Activated B cell treated with CpG ODN at 0.5 μM for 24 hours (primary cell): Measurements from ENCODE around the gene KRTAP10-5. TPM values are rescaled to one million over a fixed set of nuclear protein-coding genes. Genes with fewer than 3 reads are reported as not detected.

Experiments
- ATAC-seq: fragments of 200-7000 bp; cut with Tn5 transposase; one replicate; pipeline ENCODE4 v1.10.0; 2021; ENCODE audit warnings: low read depth, mild to moderate bottlenecking, moderate library complexity
- CTCF ChIA-PET: fragments of 350-600 bp; sonication (Branson Sonifier 250); formaldehyde crosslinking; loops from one replicate; lab custom pipeline; 2021; ENCODE audit warnings: antibody characterized with exemption; lab: Charles Lee
- POLR2A ChIA-PET: fragments of 350-600 bp; sonication (Branson Sonifier 250); formaldehyde crosslinking; loops from one replicate; lab custom pipeline; 2021; ENCODE audit warnings: antibody characterized with exemption; lab: Charles Lee
- DNase-seq: peaks from one replicate; pipeline ENCODE4 v3.0.0; 2022
- H3K27ac Mint-ChIP-seq: one replicate; pipeline ENCODE4 v1.8.0; 2020; ENCODE audit warnings: mixed read lengths
- H3K27me3 Mint-ChIP-seq: one replicate; pipeline ENCODE4 v1.8.0; 2021; ENCODE audit warnings: mixed read lengths
- H3K36me3 Mint-ChIP-seq: one replicate; pipeline ENCODE4 v1.8.0; 2021; ENCODE audit warnings: low read depth, mixed read lengths
- H3K4me1 Mint-ChIP-seq: one replicate; pipeline ENCODE4 v1.8.0; 2021; ENCODE audit warnings: mixed read lengths
- H3K4me3 Mint-ChIP-seq: one replicate; pipeline ENCODE4 v1.8.0; 2020; ENCODE audit warnings: mild to moderate bottlenecking, mixed read lengths
- H3K9me3 Mint-ChIP-seq: one replicate; pipeline ENCODE4 v1.8.0; 2020; ENCODE audit warnings: mixed read lengths
- CTCF ChIP-seq: fragments of 200-600 bp; IDR thresholded peaks from one replicate; pipeline ENCODE4 v1.8.0; 2022; ENCODE audit warnings: antibody characterized with exemption, mild to moderate bottlenecking
- intact Hi-C: fragments of 100-400 bp; cut with micrococcal nuclease; formaldehyde crosslinking; loops from one replicate; pipeline ENCODE4 v1.15.1; 2024
- total RNA-seq: library from RNA; stranded (reverse); gene quantifications from 2 replicates; pipeline ENCODE4 v1.2.3, GENCODE V29; 2022

The KRTAP10-5 gene
- total RNA-seq, 1 donor from 2014 or later, result not detected

- no peak for ATAC-seq
- Mint-ChIP-seq H3K27me3 (peaks cover 17% of the 10 kb centered on the region), H3K36me3 (no peaks in the 10 kb centered on the region), H3K4me3 (no peak overlapping the region), H3K27ac (no peak overlapping the region), H3K9me3 (peaks cover 4% of the 10 kb centered on the region), H3K4me1 (no peaks in the 10 kb centered on the region)
- intact Hi-C loops, result no loop called here
- ChIA-PET CTCF (no interaction called here), POLR2A (no interaction called here)
- no peak for TF ChIP-seq CTCF
- DNase-seq, result no peak
Measured at GRCh38 chr21:44596068-44596725, 15.8 kb upstream of the KRTAP10-5 start.

GRCh38 chr21:44595524-44595923 lies 15.1 kb upstream of the KRTAP10-5 start:
- no peak overlapping the region for H3K27ac Mint-ChIP-seq

GRCh38 chr21:44594406-44594916 lies 14.1 kb upstream of the KRTAP10-5 start:
- DNase-seq (no peak), ATAC-seq (no peak)
- intact Hi-C loops, result no loop called here
- CTCF ChIA-PET, result no interaction called here
- TF ChIP-seq CTCF, result no peak
- POLR2A ChIA-PET, result no interaction called here
- H3K4me1 Mint-ChIP-seq, result no peaks in the 10 kb centered on the region
- H3K36me3 Mint-ChIP-seq, result no peaks in the 10 kb centered on the region
- H3K27ac Mint-ChIP-seq, result no peak overlapping the region
- peaks cover 16% of the 10 kb centered on the region for H3K27me3 Mint-ChIP-seq
- H3K4me3 Mint-ChIP-seq, result no peak overlapping the region
- H3K9me3 Mint-ChIP-seq, result peaks cover 4% of the 10 kb centered on the region

More at GRCh38 chr21:44595524-44595923, 15.1 kb upstream of the KRTAP10-5 start:
- Mint-ChIP-seq H3K4me3 (no peak overlapping the region), H3K4me1 (no peaks in the 10 kb centered on the region), H3K36me3 (no peaks in the 10 kb centered on the region), H3K9me3 (peaks cover 4% of the 10 kb centered on the region), H3K27me3 (peaks cover 20% of the 10 kb centered on the region)
- no peak for ATAC-seq
- no peak for TF ChIP-seq CTCF
- intact Hi-C loops, result no loop called here
- ChIA-PET CTCF (no interaction called here), POLR2A (no interaction called here)
- DNase-seq, result no peak

GRCh38 chr21:44593598-44594405 lies 13.4 kb upstream of the KRTAP10-5 start:
- DNase-seq, result no peak
- ChIA-PET CTCF (no interaction called here), POLR2A (no interaction called here)
- no peak for ATAC-seq
- H3K27ac Mint-ChIP-seq, result no peak overlapping the region
- intact Hi-C loops, result no loop called here
- no peak overlapping the region for H3K4me3 Mint-ChIP-seq
- no peak for TF ChIP-seq CTCF
- H3K27me3 Mint-ChIP-seq, result peaks cover 20% of the 10 kb centered on the region
- H3K9me3 Mint-ChIP-seq, result peaks cover 4% of the 10 kb centered on the region
- no peaks in the 10 kb centered on the region for H3K4me1 Mint-ChIP-seq
- H3K36me3 Mint-ChIP-seq, result no peaks in the 10 kb centered on the region
